ENCODE data around the gene KRT33B. TPM values are rescaled to one million over a fixed set of nuclear protein-coding genes. Genes with fewer than 3 reads are reported as not detected.
"Not testable (repeated sequence)": the region's sequence is repeated elsewhere in the genome, so short reads cannot be mapped to it uniquely, and the experiment has no call there.

The KRT33B gene
- total and polyA plus RNA-seq, 7 experiments from 2014 or later, result not detected

GRCh38 chr17:41347869-41348760, 21.5 kb downstream of the KRT33B start:
- ATAC-seq (no peak), DNase-seq (no peak)
- H3K9me3 Mint-ChIP-seq, result peaks cover 3 to 12% (median 5%) of the 10 kb centered on the region in 11 donors
- H3K36me3 ChIP-seq (ENCODE audit: control insufficient read depth in 2 of 3, insufficient read depth in 3 of 3, low read length in 3 of 3), result no peaks in the 10 kb centered on the region
- no peak overlapping the region for H3K4me3 ChIP-seq (ENCODE audit: low read length)
- H3K36me3 Mint-ChIP-seq, result peaks cover 1 to 13% (median 8%) of the 10 kb centered on the region in 5 donors
- ChIA-PET CTCF (interaction anchor here (1.3 kb wide), 1 partner anchor 25 kb away, joined by 7 read pairs; no protein-coding TSS in a partner anchor), POLR2A (interaction anchor here (0.6 to 1.7 kb wide), 6 partner anchors 8 to 26 kb away, joined by 3 to 4 read pairs (median 4); no protein-coding TSS in a partner anchor)
- peaks cover 7 to 46% (median 26%) of the 10 kb centered on the region in 7 donors for H3K4me1 Mint-ChIP-seq
- H3K9me3 ChIP-seq (ENCODE audit: control insufficient read depth in 2 of 3, low read length in 3 of 3), result peaks cover 0 to 3% (median 0%) of the 10 kb centered on the region in 3 experiments
- H3K27ac Mint-ChIP-seq, result peak overlapping the region in 2 of 9 donors; percentile 14 to 17
- H3K27me3 Mint-ChIP-seq, result peaks cover 0 to 29% (median 0%) of the 10 kb centered on the region in 5 donors
- H3K27ac ChIP-seq (ENCODE audit: low read depth, low read length), result no peak overlapping the region
- no peak overlapping the region for H3K4me3 Mint-ChIP-seq
- intact Hi-C loops (cut with micrococcal nuclease), result no loop called here
- H3K27me3 ChIP-seq (ENCODE audit: control insufficient read depth in 2 of 2, insufficient read depth in 2 of 2, low read length in 2 of 2), result no peaks in the 10 kb centered on the region
- peaks cover 0 to 14% of the 10 kb centered on the region in 2 donors for H3K4me1 ChIP-seq (ENCODE audit: control insufficient read depth in 2 of 2, insufficient read depth in 2 of 2, low read length in 2 of 2)

- H3K27me3 ChIP-seq (ENCODE audit: control insufficient read depth in 2 of 2, insufficient read depth in 2 of 2, low read length in 2 of 2); H3K4me3 Mint-ChIP-seq; CTCF ChIA-PET; H3K27ac ChIP-seq (ENCODE audit: low read depth, low read length); intact Hi-C loops (cut with micrococcal nuclease); DNase-seq; H3K4me3 ChIP-seq (ENCODE audit: low read length); H3K27ac Mint-ChIP-seq; H3K36me3 ChIP-seq (ENCODE audit: control insufficient read depth in 2 of 3, insufficient read depth in 3 of 3, low read length in 3 of 3); ATAC-seq: not testable (repeated sequence)
- POLR2A ChIA-PET, result interaction anchor here (0.6 kb wide), 1 partner anchor 202 kb away, joined by 3 read pairs; no protein-coding TSS in a partner anchor
- peaks cover 4 to 20% (median 11%) of the 10 kb centered on the region in 5 donors for H3K36me3 Mint-ChIP-seq
- peaks cover 0 to 28% (median 10%) of the 10 kb centered on the region in 11 donors for H3K9me3 Mint-ChIP-seq
- H3K27me3 Mint-ChIP-seq, result peaks cover 0 to 20% (median 0%) of the 10 kb centered on the region in 5 donors
- Histone ChIP-seq H3K4me1 (ENCODE audit: control insufficient read depth in 2 of 2, insufficient read depth in 2 of 2, low read length in 2 of 2) (peaks cover 16 to 21% of the 10 kb centered on the region in 2 donors), H3K9me3 (ENCODE audit: control insufficient read depth in 2 of 3, low read length in 3 of 3) (peaks cover 0 to 13% (median 5%) of the 10 kb centered on the region in 3 experiments)
- peaks cover 13 to 52% (median 34%) of the 10 kb centered on the region in 7 donors for H3K4me1 Mint-ChIP-seq
These were observed 23.2 kb downstream of the KRT33B start for GRCh38 chr17:41346421-41346820.

GRCh38 chr17:41345992-41346391, 23.6 kb downstream of the KRT33B start:
- Mint-ChIP-seq H3K27me3 (peaks cover 0 to 20% (median 0%) of the 10 kb centered on the region in 5 donors), H3K4me3 (no peak overlapping the region), H3K36me3 (peaks cover 4 to 20% (median 11%) of the 10 kb centered on the region in 5 donors), H3K27ac (peak overlapping the region in 1 of 9 donors; percentile 23), H3K9me3 (peaks cover 0 to 29% (median 10%) of the 10 kb centered on the region in 11 donors), H3K4me1 (peaks cover 11 to 52% (median 34%) of the 10 kb centered on the region in 7 donors)
- DNase-seq, result no peak
- Histone ChIP-seq H3K9me3 (ENCODE audit: control insufficient read depth in 2 of 3, low read length in 3 of 3) (peaks cover 0 to 13% (median 5%) of the 10 kb centered on the region in 3 experiments), H3K4me1 (ENCODE audit: control insufficient read depth in 2 of 2, insufficient read depth in 2 of 2, low read length in 2 of 2) (peaks cover 20 to 24% of the 10 kb centered on the region in 2 donors), H3K4me3 (ENCODE audit: low read length) (no peak overlapping the region), H3K27me3 (ENCODE audit: control insufficient read depth in 2 of 2, insufficient read depth in 2 of 2, low read length in 2 of 2) (no peaks in the 10 kb centered on the region), H3K36me3 (ENCODE audit: control insufficient read depth in 2 of 3, insufficient read depth in 3 of 3, low read length in 3 of 3) (no peaks in the 10 kb centered on the region), H3K27ac (ENCODE audit: low read depth, low read length) (no peak overlapping the region)
- intact Hi-C loops (cut with micrococcal nuclease), result no loop called here
- POLR2A ChIA-PET, result interaction anchor here (0.6 to 0.7 kb wide), 2 partner anchors 17 to 203 kb away, joined by 3 read pairs; no protein-coding TSS in a partner anchor
- CTCF ChIA-PET, result no interaction called here
- no peak for ATAC-seq

GRCh38 chr17:41343029-41343428, 26.6 kb downstream of the KRT33B start:
- ChIA-PET POLR2A (interaction anchor here (0.6 to 3.0 kb wide), 3 partner anchors 12 to 34 kb away, joined by 3 to 18 read pairs (median 5); partner anchors contain the start of gene KRTAP16-1), CTCF (interaction anchor here (0.6 kb wide), 1 partner anchor 434 kb away, joined by 3 read pairs; no protein-coding TSS in a partner anchor)
- DNase-seq, result no peak
- H3K4me1 ChIP-seq (ENCODE audit: control insufficient read depth in 2 of 2, insufficient read depth in 2 of 2, low read length in 2 of 2), result peaks cover 48 to 51% of the 10 kb centered on the region in 2 donors
- Mint-ChIP-seq H3K9me3 (peaks cover 0 to 29% (median 10%) of the 10 kb centered on the region in 11 donors), H3K4me3 (peak overlapping the region in 7 of 10 donors; percentile 1 to 72 (median 38)), H3K27ac (peak overlapping the region; percentile 34 to 99 (median 94)), H3K27me3 (peaks cover 0 to 19% (median 0%) of the 10 kb centered on the region in 5 donors), H3K4me1 (peaks cover 33 to 81% (median 56%) of the 10 kb centered on the region in 7 donors), H3K36me3 (peaks cover 4 to 21% (median 11%) of the 10 kb centered on the region in 5 donors)
- intact Hi-C loops (cut with micrococcal nuclease), result loop anchor here in 1 of 2 donors (5.0 kb wide), 1 partner anchor 59 kb away; no protein-coding TSS in a partner anchor
- no peaks in the 10 kb centered on the region for H3K36me3 ChIP-seq (ENCODE audit: control insufficient read depth in 2 of 3, insufficient read depth in 3 of 3, low read length in 3 of 3)
- no peak overlapping the region for H3K4me3 ChIP-seq (ENCODE audit: low read length)
- peaks cover 0 to 13% (median 5%) of the 10 kb centered on the region in 3 experiments for H3K9me3 ChIP-seq (ENCODE audit: control insufficient read depth in 2 of 3, low read length in 3 of 3)
- no peak overlapping the region for H3K27ac ChIP-seq (ENCODE audit: low read depth, low read length)
- no peak for ATAC-seq
- no peaks in the 10 kb centered on the region for H3K27me3 ChIP-seq (ENCODE audit: control insufficient read depth in 2 of 2, insufficient read depth in 2 of 2, low read length in 2 of 2)

GRCh38 chr17:41340934-41341861, 28.4 kb downstream of the KRT33B start:
- H3K27me3 Mint-ChIP-seq, result peaks cover 0 to 20% (median 0%) of the 10 kb centered on the region in 5 donors
- H3K9me3 Mint-ChIP-seq, result peaks cover 0 to 29% (median 10%) of the 10 kb centered on the region in 11 donors
- peaks cover 33 to 87% (median 63%) of the 10 kb centered on the region in 7 donors for H3K4me1 Mint-ChIP-seq
- peaks cover 4 to 21% (median 11%) of the 10 kb centered on the region in 5 donors for H3K36me3 Mint-ChIP-seq
- Histone ChIP-seq H3K4me3 (ENCODE audit: low read length) (peak overlapping the region; percentile 1), H3K36me3 (ENCODE audit: control insufficient read depth in 2 of 3, insufficient read depth in 3 of 3, low read length in 3 of 3) (no peaks in the 10 kb centered on the region), H3K9me3 (ENCODE audit: control insufficient read depth in 2 of 3, low read length in 3 of 3) (peaks cover 0 to 13% (median 5%) of the 10 kb centered on the region in 3 experiments), H3K4me1 (ENCODE audit: control insufficient read depth in 2 of 2, insufficient read depth in 2 of 2, low read length in 2 of 2) (peaks cover 60 to 63% of the 10 kb centered on the region in 2 donors), H3K27ac (ENCODE audit: low read depth, low read length) (peak overlapping the region; percentile 87), H3K27me3 (ENCODE audit: control insufficient read depth in 2 of 2, insufficient read depth in 2 of 2, low read length in 2 of 2) (no peaks in the 10 kb centered on the region)
- ChIA-PET POLR2A (interaction anchor here (0.7 to 3.0 kb wide), 10 partner anchors 9 to 739 kb away, joined by 3 to 18 read pairs (median 4); partner anchors contain the start of genes EIF1, KRT33A and KRTAP16-1), CTCF (interaction anchor here (0.6 to 3.1 kb wide), 7 partner anchors 12 to 1484 kb away, joined by 3 to 22 read pairs (median 5); no protein-coding TSS in a partner anchor)
- ATAC-seq, result peak; percentile 75
- peak overlapping the region; percentile 89 to 99 (median 96) for H3K27ac Mint-ChIP-seq
- peak in 7 of 9 donors; percentile 63 to 91 (median 82) for DNase-seq
- H3K4me3 Mint-ChIP-seq, result peak overlapping the region; percentile 7 to 84 (median 72)
- intact Hi-C loops (cut with micrococcal nuclease), result loop anchor here (1.0 to 5.0 kb wide), 3 partner anchors 19 to 61 kb away; no protein-coding TSS in a partner anchor

All from naive thymus-derived CD4-positive, alpha-beta T cell (primary cell).